Stromal cell of bone marrow (primary cell): ENCODE data around the gene SPEM2.

Experiments used
- DNase-seq: peaks from one replicate; pipeline ENCODE4 v3.0.0-alpha.2; 2012; ENCODE audit warnings: low read depth

The SPEM2 gene

GRCh38 chr17:7425316-7425715 lies at the start of gene SPEM2:
TSS of gene SPEM2 (plus strand) at chr17:7425616. CDS start at chr17:7425689, 73 bp downstream.
- no peak for DNase-seq

GRCh38 chr17:7379134-7379533 lies 46.3 kb upstream of the SPEM2 start:
- no peak for DNase-seq

GRCh38 chr17:7380321-7380720 lies 45.1 kb upstream of the SPEM2 start:
- no peak for DNase-seq

- DNase-seq = no peak
These were observed 44.3 kb upstream of the SPEM2 start, which contains the start of gene TNK1 for GRCh38 chr17:7380855-7381683. TSS of gene TNK1 (plus strand) at chr17:7381089. CDS start at chr17:7382927, 1,838 bp downstream.

GRCh38 chr17:7382901-7383300 lies 42.5 kb upstream of the SPEM2 start:
- no peak for DNase-seq

- DNase-seq = no peak
These were observed 42.1 kb upstream of the SPEM2 start for GRCh38 chr17:7383371-7383741.

- DNase-seq = no peak
These were observed 41.5 kb upstream of the SPEM2 start for GRCh38 chr17:7383742-7384488.

GRCh38 chr17:7384489-7385081 lies 40.8 kb upstream of the SPEM2 start:
- DNase-seq = no peak

GRCh38 chr17:7388856-7389255 lies 36.6 kb upstream of the SPEM2 start:
- no peak for DNase-seq

- DNase-seq = no peak
These were observed 35.2 kb upstream of the SPEM2 start for GRCh38 chr17:7389924-7390910.

- DNase-seq = no peak
These were observed 34.1 kb upstream of the SPEM2 start for GRCh38 chr17:7391307-7391706.

- DNase-seq = no peak
These were observed 32.5 kb upstream of the SPEM2 start for GRCh38 chr17:7392696-7393612.

GRCh38 chr17:7393613-7394451 lies 31.6 kb upstream of the SPEM2 start:
- DNase-seq = no peak

GRCh38 chr17:7394452-7395191 lies 30.8 kb upstream of the SPEM2 start, which contains the start of gene PLSCR3:
TSS of gene PLSCR3 (minus strand) at chr17:7394525. CDS start at chr17:7394110, 415 bp downstream.
- peak; percentile 74 for DNase-seq

- no peak for DNase-seq
These were observed 29.3 kb upstream of the SPEM2 start for GRCh38 chr17:7396147-7396546.

GRCh38 chr17:7398612-7399011 lies 26.8 kb upstream of the SPEM2 start:
- DNase-seq = no peak

- DNase-seq = no peak
These were observed 22.2 kb upstream of the SPEM2 start for GRCh38 chr17:7403043-7403726.

GRCh38 chr17:7403727-7403976 lies 21.8 kb upstream of the SPEM2 start:
- peak; percentile 55 for DNase-seq
